PC-9 (cell line): ENCODE measurements around the gene PAN3. TPM values are rescaled to one million over a fixed set of nuclear protein-coding genes. Genes with fewer than 3 reads are reported as not detected.

Experiments used
- BruUV-seq: library from RNA; stranded (reverse); fragments of 400-500 nt; replicated peaks from 2 replicates; lab custom pipeline; 2021; lab: Mats Ljungman, UMichigan
- CTCF ChIA-PET: fragments of 300-600 bp; sonication (Branson Sonifier 250); formaldehyde crosslinking; loops from one replicate; lab custom pipeline; 2022; ENCODE audit warnings: antibody characterized with exemption; lab: Charles Lee
- POLR2A ChIA-PET: fragments of 300-600 bp; sonication (Branson Sonifier 250); formaldehyde crosslinking; loops from one replicate; lab custom pipeline; 2022; ENCODE audit warnings: antibody characterized with exemption; ENCODE audit not compliant: unreplicated experiment; lab: Charles Lee
- DNase-seq, 2 experiments: peaks; one replicate each; pipeline versions ENCODE4 v3.0.0 to v3.0.0-alpha.2; 2015 to 2022; ENCODE audit warnings: mixed read lengths in 1 of 2
- H2AFZ ChIP-seq: fragments of 200-600 bp; sonication (generic); 2 replicates; pipeline ENCODE4 v1.8.1; 2017; ENCODE audit warnings: antibody characterized with exemption
- H3F3A ChIP-seq: fragments of 200-600 bp; sonication (generic); 2 replicates; pipeline ENCODE4 v1.8.1; 2017; ENCODE audit warnings: antibody characterized with exemption, mild to moderate bottlenecking, low read depth; ENCODE audit not compliant: insufficient read depth
- H3K27ac ChIP-seq: fragments of 200-600 bp; sonication (generic); 2 replicates; pipeline ENCODE4 v1.6.1; 2016; ENCODE audit warnings: mixed run types
- H3K27me3 ChIP-seq: fragments of 200-600 bp; sonication (generic); 2 replicates; pipeline ENCODE4 v1.6.1; 2016; ENCODE audit warnings: low read depth, mixed run types; ENCODE audit not compliant: insufficient read depth
- H3K36me3 ChIP-seq: fragments of 200-600 bp; sonication (generic); 2 replicates; pipeline ENCODE4 v1.6.1; 2016; ENCODE audit warnings: low read depth, mixed run types
- H3K4me1 ChIP-seq: fragments of 200-600 bp; sonication (generic); replicated peaks from 2 replicates; pipeline ENCODE4 v1.6.1; 2016; ENCODE audit warnings: mixed run types; ENCODE audit not compliant: insufficient read depth
- H3K4me2 ChIP-seq: fragments of 200-600 bp; sonication (generic); 2 replicates; pipeline ENCODE4 v1.6.1; 2017; ENCODE audit warnings: mixed run types
- H3K4me3 ChIP-seq: fragments of 200-600 bp; sonication (generic); 2 replicates; pipeline ENCODE4 v1.6.1; 2016; ENCODE audit warnings: mixed run types
- H3K79me2 ChIP-seq: fragments of 200-600 bp; sonication (generic); 2 replicates; pipeline ENCODE4 v1.6.1; 2017; ENCODE audit warnings: low read depth, mixed run types
- H3K9me2 ChIP-seq: fragments of 200-600 bp; sonication (generic); 2 replicates; pipeline ENCODE4 v1.8.1; 2017; ENCODE audit warnings: mild to moderate bottlenecking; ENCODE audit not compliant: insufficient read depth
- H3K9me3 ChIP-seq: fragments of 200-600 bp; sonication (generic); 2 replicates; pipeline ENCODE4 v1.8.1; 2016; ENCODE audit warnings: low read depth; ENCODE audit not compliant: insufficient read depth
- H4K20me1 ChIP-seq: fragments of 200-600 bp; sonication (generic); 2 replicates; pipeline ENCODE4 v1.8.1; 2017; ENCODE audit not compliant: insufficient read depth
- CTCF ChIP-seq: fragments of 200-600 bp; sonication (generic); conservative IDR thresholded peaks from 2 replicates; pipeline ENCODE4 v1.6.1; 2017; ENCODE audit warnings: mixed run types, antibody characterized with exemption, mild to moderate bottlenecking, moderate library complexity
- EZH2 ChIP-seq: fragments of 200-600 bp; sonication (generic); IDR thresholded peaks from 2 replicates; pipeline ENCODE4 v1.8.0; 2017; ENCODE audit warnings: antibody characterized with exemption, low read depth
- intact Hi-C: fragments of 100-400 bp; cut with micrococcal nuclease; formaldehyde crosslinking; loops from one replicate; pipeline ENCODE4 v1.10.0; 2022; ENCODE audit not compliant: unreplicated experiment
- total RNA-seq: library from RNA; stranded (reverse); gene quantifications from 2 replicates; pipeline ENCODE4 v1.2.3, GENCODE V29; 2021

PAN3 gene
- total RNA-seq, 1 experiment from 2014 or later = 34.6 TPM

GRCh38 chr13:28299916-28300315, 161.6 kb downstream of the PAN3 start:
- Histone ChIP-seq H3K36me3 (no peaks in the 10 kb centered on the region; the same call in 1 of the 2 replicates), H3F3A (no peaks in the 10 kb centered on the region), H3K9me2 (no peaks in the 10 kb centered on the region), H3K27me3 (peaks cover 20% of the 10 kb centered on the region; the same call in 1 of the 2 replicates), H3K79me2 (no peaks in the 10 kb centered on the region), H3K4me1 (no peaks in the 10 kb centered on the region), H2AFZ (no peak overlapping the region), H3K9me3 (no peaks in the 10 kb centered on the region), H3K4me3 (no peak overlapping the region), H3K27ac (no peak overlapping the region), H3K4me2 (no peak overlapping the region), H4K20me1 (no peaks in the 10 kb centered on the region)
- no peak for DNase-seq
- CTCF ChIA-PET = no interaction called here
- BruUV-seq = no TSS peak
- POLR2A ChIA-PET = no interaction called here
- intact Hi-C loops = no loop called here
- TF ChIP-seq CTCF (no peak), EZH2 (no peak)

- H3K9me3 ChIP-seq = no peaks in the 10 kb centered on the region
- no peak overlapping the region for H3K4me3 ChIP-seq
- TF ChIP-seq EZH2 (no peak), CTCF (no peak)
- DNase-seq = no peak
- intact Hi-C loops = no loop called here
- no peaks in the 10 kb centered on the region for H3K9me2 ChIP-seq
- no peaks in the 10 kb centered on the region for H3F3A ChIP-seq
- no peak overlapping the region for H3K27ac ChIP-seq
- no peaks in the 10 kb centered on the region for H3K36me3 ChIP-seq
- no peak overlapping the region for H2AFZ ChIP-seq
- ChIA-PET POLR2A (no interaction called here), CTCF (no interaction called here)
- no peaks in the 10 kb centered on the region for H3K79me2 ChIP-seq
- no peaks in the 10 kb centered on the region for H4K20me1 ChIP-seq
- no peaks in the 10 kb centered on the region for H3K4me1 ChIP-seq
- H3K27me3 ChIP-seq = peaks cover 37% of the 10 kb centered on the region
- H3K4me2 ChIP-seq = no peak overlapping the region
- BruUV-seq = no TSS peak
Measured at GRCh38 chr13:28301839-28302238, 163.5 kb downstream of the PAN3 start.

- H3K4me1 ChIP-seq = no peaks in the 10 kb centered on the region
- no peak overlapping the region for H3K4me2 ChIP-seq
- H3F3A ChIP-seq = no peaks in the 10 kb centered on the region
- no peak overlapping the region for H3K27ac ChIP-seq
- no peak for DNase-seq
- no peak overlapping the region for H3K4me3 ChIP-seq
- CTCF ChIA-PET = no interaction called here
- intact Hi-C loops = no loop called here
- POLR2A ChIA-PET = no interaction called here
- BruUV-seq = no TSS peak
- H3K27me3 ChIP-seq = peaks cover 62% of the 10 kb centered on the region
- H3K79me2 ChIP-seq = no peaks in the 10 kb centered on the region
- no peaks in the 10 kb centered on the region for H3K9me2 ChIP-seq
- no peaks in the 10 kb centered on the region for H3K36me3 ChIP-seq
- H4K20me1 ChIP-seq = no peaks in the 10 kb centered on the region
- H3K9me3 ChIP-seq = no peaks in the 10 kb centered on the region
- TF ChIP-seq CTCF = no peak
- H2AFZ ChIP-seq = no peak overlapping the region
Measured at GRCh38 chr13:28306325-28306724, 168.0 kb downstream of the PAN3 start.
